HEK293 (cell line): ENCODE data around the gene SAMD4A.

Experiments used
- ZNF274 ChIP-seq, 2 experiments: fragments of 200-500 bp in 1 of 2; fragments of 450-650 bp in 1 of 2; sonication (Bioruptor generic) in 1 of 2; formaldehyde crosslinking in 1 of 2; IDR thresholded peaks; 2 replicates each; pipeline versions ENCODE4 v1.5.1 to v1.6.1; 2014 to 2016; ENCODE audit warnings: borderline replicate concordance in 1 of 2, inconsistent platforms in 1 of 2, low read length in 1 of 2, missing biosample characterization in 1 of 2, missing genetic modification characterization in 1 of 2
- ZNF621 ChIP-seq: fragments of 450-650 bp; formaldehyde crosslinking; IDR thresholded peaks from 2 replicates; pipeline ENCODE4 v1.5.1; 2017; ENCODE audit warnings: missing biosample characterization, missing genetic modification characterization
- TF ChIP-seq, protein P1 (sequence below): fragments of 450-650 bp; formaldehyde crosslinking; IDR thresholded peaks from 2 replicates; pipeline ENCODE4 v1.5.1; 2017; ENCODE audit warnings: missing biosample characterization, mild to moderate bottlenecking, missing genetic modification characterization, moderate library complexity

DNA sequence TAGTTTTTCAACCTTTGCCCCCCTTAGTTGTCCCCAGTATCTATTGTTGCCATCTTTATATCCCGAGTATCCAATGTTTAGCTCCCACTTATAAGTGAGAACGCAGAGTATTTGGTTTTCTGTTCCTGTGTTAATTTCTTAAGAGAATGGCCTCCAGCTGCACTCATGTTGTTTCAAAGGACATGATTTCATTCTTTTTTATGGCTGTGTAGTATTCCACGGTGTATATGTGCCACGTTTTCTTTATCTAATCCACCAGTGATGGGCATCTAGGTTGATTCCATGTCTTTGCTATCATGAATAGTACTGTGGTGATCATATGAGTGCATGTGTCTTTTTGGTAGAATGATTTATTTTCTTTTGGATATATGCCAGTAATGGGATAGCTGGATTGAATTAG lies 263.7 kb downstream of the SAMD4A start:
- TF ChIP-seq, protein P1, sequence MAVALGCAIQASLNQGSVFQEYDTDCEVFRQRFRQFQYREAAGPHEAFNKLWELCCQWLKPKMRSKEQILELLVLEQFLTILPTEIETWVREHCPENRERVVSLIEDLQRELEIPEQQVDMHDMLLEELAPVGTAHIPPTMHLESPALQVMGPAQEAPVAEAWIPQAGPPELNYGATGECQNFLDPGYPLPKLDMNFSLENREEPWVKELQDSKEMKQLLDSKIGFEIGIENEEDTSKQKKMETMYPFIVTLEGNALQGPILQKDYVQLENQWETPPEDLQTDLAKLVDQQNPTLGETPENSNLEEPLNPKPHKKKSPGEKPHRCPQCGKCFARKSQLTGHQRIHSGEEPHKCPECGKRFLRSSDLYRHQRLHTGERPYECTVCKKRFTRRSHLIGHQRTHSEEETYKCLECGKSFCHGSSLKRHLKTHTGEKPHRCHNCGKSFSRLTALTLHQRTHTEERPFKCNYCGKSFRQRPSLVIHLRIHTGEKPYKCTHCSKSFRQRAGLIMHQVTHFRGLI (tag by site-specific recombination) = no peak
- TF ChIP-seq ZNF274 (IDR thresholded peaks at IDR 0.05; ENCODE audit: low read length) (no peak), ZNF274 (tag by site-specific recombination; IDR thresholded peaks at IDR 0.05; ENCODE audit: borderline replicate concordance) (no peak), ZNF621 (tag by site-specific recombination) (no peak)
